ENCODE data around the gene ARHGAP26. TPM values are rescaled to one million over a fixed set of nuclear protein-coding genes. Genes with fewer than 3 reads are reported as not detected.

The ARHGAP26 gene
- total and polyA plus RNA-seq, 2 experiments from 2014 or later: 9.5 to 16.8 TPM

DNA sequence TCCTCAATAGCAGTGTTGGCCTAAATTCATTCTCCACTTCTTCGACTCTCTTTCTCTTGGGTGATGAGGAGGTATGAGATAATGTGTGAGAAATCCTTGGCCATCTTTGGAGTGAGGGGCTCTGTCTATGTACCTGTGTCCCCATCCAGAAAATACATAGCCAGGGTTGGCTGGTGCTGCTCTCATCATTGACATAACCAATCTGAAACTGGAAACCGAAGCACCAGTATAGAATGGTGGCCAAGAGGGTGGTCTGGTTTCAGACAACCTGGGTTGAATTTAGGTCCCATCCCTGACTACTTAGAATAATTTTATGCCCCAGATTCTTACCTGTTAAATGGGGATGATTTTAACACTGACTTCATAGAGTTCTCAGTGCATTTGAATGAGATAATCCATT, 208.1 kb downstream of the ARHGAP26 start:
- no peak for TF ChIP-seq ZNF114 (CRISPR knock-in tag; IDR thresholded peaks at IDR 0.05)
- TF ChIP-seq NANOG (IDR thresholded peaks at IDR 0.05; ENCODE audit: borderline replicate concordance): no peak
- TF ChIP-seq EZH2phosphoT487 (IDR thresholded peaks at IDR 0.05; ENCODE audit: unreplicated experiment): no peak
- TF ChIP-seq, protein P1, sequence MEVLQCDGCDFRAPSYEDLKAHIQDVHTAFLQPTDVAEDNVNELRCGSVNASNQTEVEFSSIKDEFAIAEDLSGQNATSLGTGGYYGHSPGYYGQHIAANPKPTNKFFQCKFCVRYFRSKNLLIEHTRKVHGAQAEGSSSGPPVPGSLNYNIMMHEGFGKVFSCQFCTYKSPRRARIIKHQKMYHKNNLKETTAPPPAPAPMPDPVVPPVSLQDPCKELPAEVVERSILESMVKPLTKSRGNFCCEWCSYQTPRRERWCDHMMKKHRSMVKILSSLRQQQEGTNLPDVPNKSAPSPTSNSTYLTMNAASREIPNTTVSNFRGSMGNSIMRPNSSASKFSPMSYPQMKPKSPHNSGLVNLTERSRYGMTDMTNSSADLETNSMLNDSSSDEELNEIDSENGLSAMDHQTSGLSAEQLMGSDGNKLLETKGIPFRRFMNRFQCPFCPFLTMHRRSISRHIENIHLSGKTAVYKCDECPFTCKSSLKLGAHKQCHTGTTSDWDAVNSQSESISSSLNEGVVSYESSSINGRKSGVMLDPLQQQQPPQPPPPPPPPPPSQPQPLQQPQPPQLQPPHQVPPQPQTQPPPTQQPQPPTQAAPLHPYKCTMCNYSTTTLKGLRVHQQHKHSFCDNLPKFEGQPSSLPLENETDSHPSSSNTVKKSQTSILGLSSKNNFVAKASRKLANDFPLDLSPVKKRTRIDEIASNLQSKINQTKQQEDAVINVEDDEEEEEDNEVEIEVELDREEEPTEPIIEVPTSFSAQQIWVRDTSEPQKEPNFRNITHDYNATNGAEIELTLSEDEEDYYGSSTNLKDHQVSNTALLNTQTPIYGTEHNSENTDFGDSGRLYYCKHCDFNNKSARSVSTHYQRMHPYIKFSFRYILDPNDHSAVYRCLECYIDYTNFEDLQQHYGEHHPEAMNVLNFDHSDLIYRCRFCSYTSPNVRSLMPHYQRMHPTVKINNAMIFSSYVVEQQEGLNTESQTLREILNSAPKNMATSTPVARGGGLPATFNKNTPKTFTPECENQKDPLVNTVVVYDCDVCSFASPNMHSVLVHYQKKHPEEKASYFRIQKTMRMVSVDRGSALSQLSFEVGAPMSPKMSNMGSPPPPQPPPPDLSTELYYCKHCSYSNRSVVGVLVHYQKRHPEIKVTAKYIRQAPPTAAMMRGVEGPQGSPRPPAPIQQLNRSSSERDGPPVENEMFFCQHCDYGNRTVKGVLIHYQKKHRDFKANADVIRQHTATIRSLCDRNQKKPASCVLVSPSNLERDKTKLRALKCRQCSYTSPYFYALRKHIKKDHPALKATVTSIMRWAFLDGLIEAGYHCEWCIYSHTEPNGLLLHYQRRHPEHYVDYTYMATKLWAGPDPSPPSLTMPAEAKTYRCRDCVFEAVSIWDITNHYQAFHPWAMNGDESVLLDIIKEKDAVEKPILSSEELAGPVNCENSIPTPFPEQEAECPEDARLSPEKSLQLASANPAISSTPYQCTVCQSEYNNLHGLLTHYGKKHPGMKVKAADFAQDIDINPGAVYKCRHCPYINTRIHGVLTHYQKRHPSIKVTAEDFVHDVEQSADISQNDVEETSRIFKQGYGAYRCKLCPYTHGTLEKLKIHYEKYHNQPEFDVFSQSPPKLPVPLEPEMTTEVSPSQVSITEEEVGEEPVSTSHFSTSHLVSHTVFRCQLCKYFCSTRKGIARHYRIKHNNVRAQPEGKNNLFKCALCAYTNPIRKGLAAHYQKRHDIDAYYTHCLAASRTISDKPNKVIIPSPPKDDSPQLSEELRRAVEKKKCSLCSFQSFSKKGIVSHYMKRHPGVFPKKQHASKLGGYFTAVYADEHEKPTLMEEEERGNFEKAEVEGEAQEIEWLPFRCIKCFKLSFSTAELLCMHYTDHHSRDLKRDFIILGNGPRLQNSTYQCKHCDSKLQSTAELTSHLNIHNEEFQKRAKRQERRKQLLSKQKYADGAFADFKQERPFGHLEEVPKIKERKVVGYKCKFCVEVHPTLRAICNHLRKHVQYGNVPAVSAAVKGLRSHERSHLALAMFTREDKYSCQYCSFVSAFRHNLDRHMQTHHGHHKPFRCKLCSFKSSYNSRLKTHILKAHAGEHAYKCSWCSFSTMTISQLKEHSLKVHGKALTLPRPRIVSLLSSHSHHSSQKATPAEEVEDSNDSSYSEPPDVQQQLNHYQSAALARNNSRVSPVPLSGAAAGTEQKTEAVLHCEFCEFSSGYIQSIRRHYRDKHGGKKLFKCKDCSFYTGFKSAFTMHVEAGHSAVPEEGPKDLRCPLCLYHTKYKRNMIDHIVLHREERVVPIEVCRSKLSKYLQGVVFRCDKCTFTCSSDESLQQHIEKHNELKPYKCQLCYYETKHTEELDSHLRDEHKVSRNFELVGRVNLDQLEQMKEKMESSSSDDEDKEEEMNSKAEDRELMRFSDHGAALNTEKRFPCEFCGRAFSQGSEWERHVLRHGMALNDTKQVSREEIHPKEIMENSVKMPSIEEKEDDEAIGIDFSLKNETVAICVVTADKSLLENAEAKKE (CRISPR knock-in tag; IDR thresholded peaks at IDR 0.05): no peak
- TF ChIP-seq JUNB (IDR thresholded peaks at IDR 0.05; ENCODE audit: unreplicated experiment): no peak
- TF ChIP-seq, protein P2, sequence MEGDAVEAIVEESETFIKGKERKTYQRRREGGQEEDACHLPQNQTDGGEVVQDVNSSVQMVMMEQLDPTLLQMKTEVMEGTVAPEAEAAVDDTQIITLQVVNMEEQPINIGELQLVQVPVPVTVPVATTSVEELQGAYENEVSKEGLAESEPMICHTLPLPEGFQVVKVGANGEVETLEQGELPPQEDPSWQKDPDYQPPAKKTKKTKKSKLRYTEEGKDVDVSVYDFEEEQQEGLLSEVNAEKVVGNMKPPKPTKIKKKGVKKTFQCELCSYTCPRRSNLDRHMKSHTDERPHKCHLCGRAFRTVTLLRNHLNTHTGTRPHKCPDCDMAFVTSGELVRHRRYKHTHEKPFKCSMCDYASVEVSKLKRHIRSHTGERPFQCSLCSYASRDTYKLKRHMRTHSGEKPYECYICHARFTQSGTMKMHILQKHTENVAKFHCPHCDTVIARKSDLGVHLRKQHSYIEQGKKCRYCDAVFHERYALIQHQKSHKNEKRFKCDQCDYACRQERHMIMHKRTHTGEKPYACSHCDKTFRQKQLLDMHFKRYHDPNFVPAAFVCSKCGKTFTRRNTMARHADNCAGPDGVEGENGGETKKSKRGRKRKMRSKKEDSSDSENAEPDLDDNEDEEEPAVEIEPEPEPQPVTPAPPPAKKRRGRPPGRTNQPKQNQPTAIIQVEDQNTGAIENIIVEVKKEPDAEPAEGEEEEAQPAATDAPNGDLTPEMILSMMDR (conservative IDR thresholded peaks at IDR 0.05; ENCODE audit: low read depth in 2 of 2): no peak
- no peak for TF ChIP-seq CREB1 (CRISPR knock-in tag; IDR thresholded peaks at IDR 0.05; ENCODE audit: low read depth)
- TF ChIP-seq, protein P3, sequence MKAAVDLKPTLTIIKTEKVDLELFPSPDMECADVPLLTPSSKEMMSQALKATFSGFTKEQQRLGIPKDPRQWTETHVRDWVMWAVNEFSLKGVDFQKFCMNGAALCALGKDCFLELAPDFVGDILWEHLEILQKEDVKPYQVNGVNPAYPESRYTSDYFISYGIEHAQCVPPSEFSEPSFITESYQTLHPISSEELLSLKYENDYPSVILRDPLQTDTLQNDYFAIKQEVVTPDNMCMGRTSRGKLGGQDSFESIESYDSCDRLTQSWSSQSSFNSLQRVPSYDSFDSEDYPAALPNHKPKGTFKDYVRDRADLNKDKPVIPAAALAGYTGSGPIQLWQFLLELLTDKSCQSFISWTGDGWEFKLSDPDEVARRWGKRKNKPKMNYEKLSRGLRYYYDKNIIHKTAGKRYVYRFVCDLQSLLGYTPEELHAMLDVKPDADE (IDR thresholded peaks at IDR 0.05): no peak
- no peak for TF ChIP-seq EZH2 (IDR thresholded peaks at IDR 0.05; ENCODE audit: low read depth, unreplicated experiment)
- TF ChIP-seq, protein P4, sequence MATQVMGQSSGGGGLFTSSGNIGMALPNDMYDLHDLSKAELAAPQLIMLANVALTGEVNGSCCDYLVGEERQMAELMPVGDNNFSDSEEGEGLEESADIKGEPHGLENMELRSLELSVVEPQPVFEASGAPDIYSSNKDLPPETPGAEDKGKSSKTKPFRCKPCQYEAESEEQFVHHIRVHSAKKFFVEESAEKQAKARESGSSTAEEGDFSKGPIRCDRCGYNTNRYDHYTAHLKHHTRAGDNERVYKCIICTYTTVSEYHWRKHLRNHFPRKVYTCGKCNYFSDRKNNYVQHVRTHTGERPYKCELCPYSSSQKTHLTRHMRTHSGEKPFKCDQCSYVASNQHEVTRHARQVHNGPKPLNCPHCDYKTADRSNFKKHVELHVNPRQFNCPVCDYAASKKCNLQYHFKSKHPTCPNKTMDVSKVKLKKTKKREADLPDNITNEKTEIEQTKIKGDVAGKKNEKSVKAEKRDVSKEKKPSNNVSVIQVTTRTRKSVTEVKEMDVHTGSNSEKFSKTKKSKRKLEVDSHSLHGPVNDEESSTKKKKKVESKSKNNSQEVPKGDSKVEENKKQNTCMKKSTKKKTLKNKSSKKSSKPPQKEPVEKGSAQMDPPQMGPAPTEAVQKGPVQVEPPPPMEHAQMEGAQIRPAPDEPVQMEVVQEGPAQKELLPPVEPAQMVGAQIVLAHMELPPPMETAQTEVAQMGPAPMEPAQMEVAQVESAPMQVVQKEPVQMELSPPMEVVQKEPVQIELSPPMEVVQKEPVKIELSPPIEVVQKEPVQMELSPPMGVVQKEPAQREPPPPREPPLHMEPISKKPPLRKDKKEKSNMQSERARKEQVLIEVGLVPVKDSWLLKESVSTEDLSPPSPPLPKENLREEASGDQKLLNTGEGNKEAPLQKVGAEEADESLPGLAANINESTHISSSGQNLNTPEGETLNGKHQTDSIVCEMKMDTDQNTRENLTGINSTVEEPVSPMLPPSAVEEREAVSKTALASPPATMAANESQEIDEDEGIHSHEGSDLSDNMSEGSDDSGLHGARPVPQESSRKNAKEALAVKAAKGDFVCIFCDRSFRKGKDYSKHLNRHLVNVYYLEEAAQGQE (IDR thresholded peaks at IDR 0.05; ENCODE audit: unreplicated experiment): no peak
- no peak overlapping the region for H3K27ac Mint-ChIP-seq
- peaks cover 21% of the 10 kb centered on the region for H3K4me1 ChIP-seq (ENCODE audit: insufficient read depth)
- no peaks in the 10 kb centered on the region for H3K36me3 Mint-ChIP-seq (ENCODE audit: low read depth)
- H3K4me3 Mint-ChIP-seq: no peak overlapping the region
- no peaks in the 10 kb centered on the region; the same call in 2 of the 3 replicates for H3K9me3 Mint-ChIP-seq
- H4K20me1 ChIP-seq (replicated peaks; ENCODE audit: insufficient read depth): no peaks in the 10 kb centered on the region; the same call in 1 of the 2 replicates
- no peaks in the 10 kb centered on the region for H3K27me3 ChIP-seq (ENCODE audit: insufficient read depth)
- peaks cover 6% of the 10 kb centered on the region for H3K27me3 Mint-ChIP-seq (ENCODE audit: insufficient read depth, low read depth, poor library complexity)
- H3K4me3 ChIP-seq: no peak overlapping the region
- H3K4me2 ChIP-seq: no peak overlapping the region
- ATAC-seq (no peak), DNase-seq (ENCODE audit: low spot score) (no peak)
- no peaks in the 10 kb centered on the region for H3F3A ChIP-seq (replicated peaks; ENCODE audit: low read depth)
- H3K9me2 ChIP-seq (ENCODE audit: insufficient read depth): no peaks in the 10 kb centered on the region; the same call in 1 of the 2 replicates
- H3K36me3 ChIP-seq (ENCODE audit: insufficient read depth): no peaks in the 10 kb centered on the region
- no peak overlapping the region for H3K27ac ChIP-seq (ENCODE audit: low read depth)
- H3K79me2 ChIP-seq (replicated peaks; ENCODE audit: insufficient read depth): no peaks in the 10 kb centered on the region
- peaks cover 36% of the 10 kb centered on the region for H3K4me1 Mint-ChIP-seq
- no peak overlapping the region for H2AFZ ChIP-seq

All from GM23338 (cell line).